ENCODE data around the gene XIRP2. TPM values are rescaled to one million over a fixed set of nuclear protein-coding genes. Genes with fewer than 3 reads are reported as not detected.

Gene XIRP2
- total and polyA plus RNA-seq, 2 of the 8 experiments (the other 6 are each of a cell fraction or from before 2014, with no cell fraction given): 0.11 TPM; not detected in 1

GRCh38 chr2:167292430-167293171 is 404.3 kb downstream of the XIRP2 start, which contains the start of gene B3GALT1 (continued):
- TF ChIP-seq SP4 (IDR thresholded peaks at IDR 0.05; ENCODE audit: low read length) (no peak), SP2 (IDR thresholded peaks at IDR 0.05; ENCODE audit: low read length) (peak; percentile 35), CREB1 (IDR thresholded peaks at IDR 0.05) (peak; percentile 61), ASH2L (IDR thresholded peaks at IDR 0.05; ENCODE audit: low read length) (peak; percentile 92), SIN3A (conservative IDR thresholded peaks at IDR 0.05 in 1 of 2, IDR thresholded peaks at IDR 0.05 in 1 of 2; ENCODE audit: low read depth in 1 of 2, low read length in 2 of 2) (no peak; a peak in 2 of 4 replicates), PHF8 (conservative IDR thresholded peaks at IDR 0.05; ENCODE audit: low read depth, low read length) (peak; percentile 80), KDM1A (IDR thresholded peaks at IDR 0.05; ENCODE audit: borderline replicate concordance, low read length) (peak; percentile 70; the same call in 1 of the 2 replicates), EP300 (IDR thresholded peaks at IDR 0.05; ENCODE audit: borderline replicate concordance in 1 of 2, low read depth in 2 of 2, low read length in 2 of 2) (0 out of 3 replicates have a peak, but pooled peaks of 1 of the 2 experiments have one; percentile 4), YY1 (IDR thresholded peaks at IDR 0.05; ENCODE audit: low read depth, low read length) (0 out of 2 replicates have a peak, but pooled peaks have one; percentile 4), SP1 (IDR thresholded peaks at IDR 0.05; ENCODE audit: low read depth, low read length) (peak; percentile 83), TEAD4 (IDR thresholded peaks at IDR 0.05; ENCODE audit: low read depth, low read length) (0 out of 2 replicates have a peak, but pooled peaks have one; percentile 14), TCF12 (IDR thresholded peaks at IDR 0.05; ENCODE audit: low read depth, low read length) (0 out of 2 replicates have a peak, but pooled peaks have one; percentile 30), EGR1 (IDR thresholded peaks at IDR 0.05; ENCODE audit: borderline replicate concordance, low read depth, low read length) (0 out of 2 replicates have a peak, but pooled peaks have one; percentile 9), KDM4A (IDR thresholded peaks at IDR 0.05; ENCODE audit: low read depth, low read length, severe bottlenecking) (no peak), TAF1 (IDR thresholded peaks at IDR 0.05; ENCODE audit: low read depth, low read length) (peak; percentile 32; the same call in 1 of the 2 replicates), TAF7 (optimal IDR thresholded peaks at IDR 0.05; ENCODE audit: borderline replicate concordance, low read depth, low read length) (peak; percentile 11), RAD21 (IDR thresholded peaks at IDR 0.05 in 1 of 2, conservative IDR thresholded peaks at IDR 0.05 in 1 of 2; ENCODE audit: low read depth in 2 of 2, low read length in 2 of 2) (peak; percentile 37 to 39), CHD2 (IDR thresholded peaks at IDR 0.05; ENCODE audit: low read length) (peak; percentile 78), POLR2A (IDR thresholded peaks at IDR 0.05; ENCODE audit: control extremely low read depth in 1 of 2, low read depth in 2 of 2, low read length in 2 of 2) (peak; percentile 52 to 67), JUND (IDR thresholded peaks at IDR 0.05; ENCODE audit: low read length) (no peak), POLR2AphosphoS5 (IDR thresholded peaks at IDR 0.05; ENCODE audit: low read depth, low read length) (peak; percentile 42; the same call in 1 of the 2 replicates), RBBP5 (IDR thresholded peaks at IDR 0.05; ENCODE audit: borderline replicate concordance, low read depth, low read length) (0 out of 2 replicates have a peak, but pooled peaks have one; percentile 33), GTF2F1 (IDR thresholded peaks at IDR 0.05; ENCODE audit: borderline replicate concordance, low read depth, low read length) (no peak), CBX5 (IDR thresholded peaks at IDR 0.05; ENCODE audit: low read depth, low read length) (no peak)
- TF ChIP-seq, protein P1, sequence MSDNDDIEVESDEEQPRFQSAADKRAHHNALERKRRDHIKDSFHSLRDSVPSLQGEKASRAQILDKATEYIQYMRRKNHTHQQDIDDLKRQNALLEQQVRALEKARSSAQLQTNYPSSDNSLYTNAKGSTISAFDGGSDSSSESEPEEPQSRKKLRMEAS (IDR thresholded peaks at IDR 0.05): peak; percentile 39; the same call in 1 of the 2 replicates

Measured in H1 (cell line).